Measurements from ENCODE around the gene CR1L. TPM values are rescaled to one million over a fixed set of nuclear protein-coding genes. Genes with fewer than 3 reads are reported as not detected.

CR1L gene
- total RNA-seq, 1 experiment from 2014 or later, result not detected

- BruUV-seq (replicated peaks), result no TSS peak
- Histone ChIP-seq H3K27ac (no peak overlapping the region), H3K9me2 (ENCODE audit: insufficient read depth) (no peaks in the 10 kb centered on the region), H3K4me2 (no peak overlapping the region), H4K20me1 (ENCODE audit: insufficient read depth) (no peaks in the 10 kb centered on the region), H3K27me3 (ENCODE audit: insufficient read depth, low read depth) (no peaks in the 10 kb centered on the region), H3K4me1 (replicated peaks; ENCODE audit: insufficient read depth) (no peaks in the 10 kb centered on the region), H3K9me3 (ENCODE audit: insufficient read depth, low read depth) (no peaks in the 10 kb centered on the region), H3K36me3 (ENCODE audit: low read depth) (no peaks in the 10 kb centered on the region), H3K79me2 (ENCODE audit: low read depth) (no peaks in the 10 kb centered on the region), H2AFZ (no peak overlapping the region), H3K4me3 (no peak overlapping the region), H3F3A (ENCODE audit: insufficient read depth, low read depth) (no peaks in the 10 kb centered on the region)
- DNase-seq, result no peak
- TF ChIP-seq EZH2 (IDR thresholded peaks at IDR 0.05; ENCODE audit: low read depth) (no peak), CTCF (conservative IDR thresholded peaks at IDR 0.05) (no peak)
- ChIA-PET POLR2A (ENCODE audit: unreplicated experiment) (no interaction called here), CTCF (no interaction called here)
- intact Hi-C loops (cut with micrococcal nuclease; ENCODE audit: unreplicated experiment), result no loop called here
Observed at GRCh38 chr1:207647671-207648333, 2.9 kb downstream of the CR1L start.

DNA sequence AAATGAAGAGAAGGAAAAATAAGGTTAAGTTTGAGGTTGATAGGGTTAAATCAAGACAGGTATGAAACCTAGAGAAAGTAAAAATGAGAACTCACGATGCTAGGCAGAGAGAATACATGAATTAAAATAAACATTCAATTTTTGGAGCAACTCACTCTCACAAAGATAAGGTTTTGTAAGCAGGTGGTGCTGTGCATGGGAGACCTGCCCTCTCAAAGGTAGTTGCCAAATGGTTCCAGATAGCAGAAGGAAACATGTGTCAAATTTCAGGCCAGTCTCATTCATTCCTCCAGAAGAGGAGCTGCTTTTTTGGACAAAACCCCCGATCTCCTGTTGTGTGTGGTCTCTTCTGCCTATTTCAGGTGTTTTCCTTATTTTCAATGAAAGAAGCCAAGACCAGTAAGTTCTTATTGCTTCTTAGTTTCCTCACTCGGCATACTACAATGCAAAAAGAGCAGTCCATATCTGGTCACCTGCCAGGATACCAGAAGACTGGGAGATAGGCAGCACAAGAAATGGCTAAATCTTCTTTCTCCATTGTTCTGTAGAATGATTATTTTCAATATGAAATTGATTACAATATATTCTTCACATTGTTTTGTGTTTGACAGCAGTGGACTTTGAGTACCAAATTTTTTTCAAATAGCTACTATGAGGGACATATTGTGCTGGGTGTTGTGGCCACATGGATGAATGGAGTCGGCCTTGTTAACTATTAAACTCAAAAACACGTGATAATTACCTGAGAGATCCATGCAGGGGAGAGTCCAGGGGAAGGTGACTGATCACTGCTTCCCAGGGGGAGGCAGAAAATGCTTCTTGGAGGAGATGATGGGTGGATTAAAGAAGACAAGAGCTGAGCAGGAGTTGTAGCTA, 3.6 kb downstream of the CR1L start:
- Histone ChIP-seq H3K79me2 (ENCODE audit: low read depth) (no peaks in the 10 kb centered on the region), H3K4me1 (replicated peaks; ENCODE audit: insufficient read depth) (no peaks in the 10 kb centered on the region), H3K4me3 (no peak overlapping the region), H3K27me3 (ENCODE audit: insufficient read depth, low read depth) (no peaks in the 10 kb centered on the region), H4K20me1 (ENCODE audit: insufficient read depth) (no peaks in the 10 kb centered on the region), H3F3A (ENCODE audit: insufficient read depth, low read depth) (no peaks in the 10 kb centered on the region), H3K9me2 (ENCODE audit: insufficient read depth) (no peaks in the 10 kb centered on the region), H3K4me2 (no peak overlapping the region), H3K9me3 (ENCODE audit: insufficient read depth, low read depth) (no peaks in the 10 kb centered on the region), H3K36me3 (ENCODE audit: low read depth) (no peaks in the 10 kb centered on the region), H3K27ac (no peak overlapping the region), H2AFZ (no peak overlapping the region)
- ChIA-PET POLR2A (ENCODE audit: unreplicated experiment) (no interaction called here), CTCF (no interaction called here)
- BruUV-seq (replicated peaks), result no TSS peak
- no peak for TF ChIP-seq EZH2 (IDR thresholded peaks at IDR 0.05; ENCODE audit: low read depth)
- intact Hi-C loops (cut with micrococcal nuclease; ENCODE audit: unreplicated experiment), result no loop called here
- DNase-seq, result no peak

DNA sequence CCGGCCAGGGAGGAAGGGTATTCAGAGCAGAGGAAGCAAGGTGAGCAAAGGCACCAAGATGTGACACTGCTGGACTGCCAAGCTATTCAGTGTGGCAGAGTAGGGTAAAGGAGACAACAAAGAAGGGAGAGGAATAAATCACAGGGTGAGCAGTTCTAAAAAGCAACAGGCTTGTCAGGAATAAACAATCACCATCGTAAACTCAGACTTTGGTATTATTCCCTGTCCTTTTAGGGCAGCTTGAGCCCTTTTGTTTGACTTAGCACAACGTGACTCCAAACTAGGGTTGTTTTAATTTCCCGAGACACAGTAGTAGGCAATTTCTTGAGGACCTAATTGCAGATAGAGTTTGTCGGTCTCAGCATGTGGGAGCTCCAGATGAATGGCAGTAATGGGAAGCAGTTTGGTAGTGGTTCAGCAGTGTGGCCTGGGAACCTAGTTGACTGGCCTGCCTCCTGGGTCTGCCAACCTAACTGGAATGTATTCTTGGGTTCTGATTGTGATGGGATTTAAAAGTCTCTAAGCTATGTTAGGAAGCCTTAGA, 4.3 kb downstream of the CR1L start:
- TF ChIP-seq EZH2 (IDR thresholded peaks at IDR 0.05; ENCODE audit: low read depth) (no peak), CTCF (conservative IDR thresholded peaks at IDR 0.05) (no peak)
- Histone ChIP-seq H3K9me2 (ENCODE audit: insufficient read depth) (no peaks in the 10 kb centered on the region), H3K27me3 (ENCODE audit: insufficient read depth, low read depth) (no peaks in the 10 kb centered on the region), H3K4me2 (no peak overlapping the region), H3K79me2 (ENCODE audit: low read depth) (no peaks in the 10 kb centered on the region), H3F3A (ENCODE audit: insufficient read depth, low read depth) (no peaks in the 10 kb centered on the region), H3K9me3 (ENCODE audit: insufficient read depth, low read depth) (no peaks in the 10 kb centered on the region), H3K4me1 (replicated peaks; ENCODE audit: insufficient read depth) (no peaks in the 10 kb centered on the region), H3K36me3 (ENCODE audit: low read depth) (no peaks in the 10 kb centered on the region), H3K27ac (no peak overlapping the region), H4K20me1 (ENCODE audit: insufficient read depth) (no peaks in the 10 kb centered on the region), H3K4me3 (no peak overlapping the region), H2AFZ (no peak overlapping the region)
- BruUV-seq (replicated peaks), result no TSS peak
- CTCF ChIA-PET, result no interaction called here
- DNase-seq, result no peak
- intact Hi-C loops (cut with micrococcal nuclease; ENCODE audit: unreplicated experiment), result no loop called here
- POLR2A ChIA-PET (ENCODE audit: unreplicated experiment), result no interaction called here

Data from PC-9 (cell line).